ENCODE data around the gene GJC2.

DNA sequence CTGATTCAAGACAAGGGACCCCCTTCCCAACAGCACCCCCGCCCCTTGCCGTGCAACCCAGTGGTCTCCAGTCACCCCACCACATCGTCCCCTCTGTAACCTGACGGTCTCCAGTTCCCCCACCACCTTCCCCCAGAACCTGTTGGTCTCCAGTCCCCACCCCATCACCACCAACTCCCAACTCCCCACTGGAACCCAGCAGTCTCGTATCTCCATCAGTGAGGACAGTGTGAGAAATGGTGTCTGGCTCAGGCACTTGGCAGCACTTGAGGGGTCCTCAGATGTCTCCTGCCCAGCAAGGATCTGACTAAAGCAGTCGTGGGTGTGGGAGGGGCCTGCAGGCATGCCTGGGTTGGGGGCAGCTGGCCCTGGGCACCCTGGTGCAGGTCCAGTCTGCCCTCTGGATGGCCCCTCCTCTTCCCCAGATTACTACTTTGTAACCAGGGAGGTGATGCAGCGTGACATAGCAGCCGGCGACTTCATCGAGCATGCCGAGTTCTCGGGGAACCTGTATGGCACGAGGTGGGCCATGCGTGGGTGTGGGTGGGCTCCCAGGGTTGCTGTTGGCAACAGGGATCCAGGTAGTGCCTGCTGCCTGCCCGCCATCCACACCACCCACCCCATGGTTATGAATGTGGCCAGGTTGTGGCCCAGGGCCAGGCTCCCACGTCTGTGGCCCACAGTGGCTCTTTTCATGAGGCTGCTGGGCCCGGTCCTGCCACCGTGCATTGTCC lies 3.1 kb upstream of the GJC2 start:
- TF ChIP-seq, protein P1, sequence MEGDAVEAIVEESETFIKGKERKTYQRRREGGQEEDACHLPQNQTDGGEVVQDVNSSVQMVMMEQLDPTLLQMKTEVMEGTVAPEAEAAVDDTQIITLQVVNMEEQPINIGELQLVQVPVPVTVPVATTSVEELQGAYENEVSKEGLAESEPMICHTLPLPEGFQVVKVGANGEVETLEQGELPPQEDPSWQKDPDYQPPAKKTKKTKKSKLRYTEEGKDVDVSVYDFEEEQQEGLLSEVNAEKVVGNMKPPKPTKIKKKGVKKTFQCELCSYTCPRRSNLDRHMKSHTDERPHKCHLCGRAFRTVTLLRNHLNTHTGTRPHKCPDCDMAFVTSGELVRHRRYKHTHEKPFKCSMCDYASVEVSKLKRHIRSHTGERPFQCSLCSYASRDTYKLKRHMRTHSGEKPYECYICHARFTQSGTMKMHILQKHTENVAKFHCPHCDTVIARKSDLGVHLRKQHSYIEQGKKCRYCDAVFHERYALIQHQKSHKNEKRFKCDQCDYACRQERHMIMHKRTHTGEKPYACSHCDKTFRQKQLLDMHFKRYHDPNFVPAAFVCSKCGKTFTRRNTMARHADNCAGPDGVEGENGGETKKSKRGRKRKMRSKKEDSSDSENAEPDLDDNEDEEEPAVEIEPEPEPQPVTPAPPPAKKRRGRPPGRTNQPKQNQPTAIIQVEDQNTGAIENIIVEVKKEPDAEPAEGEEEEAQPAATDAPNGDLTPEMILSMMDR (IDR thresholded peaks at IDR 0.05): no peak
- no peak for TF ChIP-seq EZH2 (IDR thresholded peaks at IDR 0.05; ENCODE audit: borderline replicate concordance, insufficient read depth, low read depth, low read length, poor library complexity, severe bottlenecking)
